ENCODE data around the gene ACSBG1. TPM values are rescaled to one million over a fixed set of nuclear protein-coding genes. Genes with fewer than 3 reads are reported as not detected.

The ACSBG1 gene
- total RNA-seq, 1 donor from 2014 or later, result 0.07 TPM

GRCh38 chr15:78130466-78131294, 103.7 kb downstream of the ACSBG1 start:
- H3K36me3 Mint-ChIP-seq (ENCODE audit: low read depth), result no peaks in the 10 kb centered on the region
- ChIA-PET CTCF (interaction anchor here (0.8 to 10.9 kb wide), 14 partner anchors 8 to 307 kb away, joined by 3 to 202 read pairs (median 5); partner anchors contain the start of genes IDH3A and IREB2), POLR2A (interaction anchor here (0.5 to 2.8 kb wide), 12 partner anchors 17 to 743 kb away, joined by 3 to 28 read pairs (median 4); partner anchors contain the start of genes IDH3A and SKIC8)
- DNase-seq (no peak), ATAC-seq (ENCODE audit: low read depth) (peak; percentile 41)
- intact Hi-C loops (cut with micrococcal nuclease), result loop anchor here (1.0 to 2.0 kb wide), 5 partner anchors 17 to 111 kb away; partner anchors contain the start of gene IDH3A
- peak overlapping the region; percentile 81 for H3K4me3 Mint-ChIP-seq
- no peaks in the 10 kb centered on the region for H3K27me3 Mint-ChIP-seq
- no peak for TF ChIP-seq CTCF (IDR thresholded peaks at IDR 0.05)
- peaks cover 16% of the 10 kb centered on the region for H3K4me1 Mint-ChIP-seq
- H3K9me3 Mint-ChIP-seq, result no peaks in the 10 kb centered on the region
- H3K27ac Mint-ChIP-seq, result peak overlapping the region; percentile 66

- POLR2A ChIA-PET, result interaction anchor here (1.2 to 2.8 kb wide), 2 partner anchors 19 to 66 kb away, joined by 4 to 28 read pairs; partner anchors contain the start of gene IDH3A
- DNase-seq (no peak), ATAC-seq (ENCODE audit: low read depth) (no peak)
- Mint-ChIP-seq H3K27me3 (no peaks in the 10 kb centered on the region), H3K4me3 (peak overlapping the region; percentile 81), H3K27ac (peak overlapping the region; percentile 50), H3K36me3 (ENCODE audit: low read depth) (no peaks in the 10 kb centered on the region), H3K9me3 (no peaks in the 10 kb centered on the region), H3K4me1 (peaks cover 16% of the 10 kb centered on the region)
- intact Hi-C loops (cut with micrococcal nuclease), result loop anchor here (2.0 kb wide), 1 partner anchor 41 kb away; no protein-coding TSS in a partner anchor
- TF ChIP-seq CTCF (IDR thresholded peaks at IDR 0.05), result no peak
- CTCF ChIA-PET, result interaction anchor here (1.4 to 10.9 kb wide), 5 partner anchors 16 to 111 kb away, joined by 9 to 202 read pairs (median 22); no protein-coding TSS in a partner anchor
These were observed 104.5 kb downstream of the ACSBG1 start for GRCh38 chr15:78129751-78130287.

- ChIA-PET CTCF (interaction anchor here (3.0 to 10.9 kb wide), 2 partner anchors 47 to 66 kb away, joined by 31 to 202 read pairs; no protein-coding TSS in a partner anchor), POLR2A (interaction anchor here (0.5 to 1.2 kb wide), 2 partner anchors 20 to 967 kb away, joined by 4 to 5 read pairs; partner anchors contain the start of gene IDH3A)
- Mint-ChIP-seq H3K36me3 (ENCODE audit: low read depth) (no peaks in the 10 kb centered on the region), H3K27ac (peak overlapping the region; percentile 56), H3K4me3 (no peak overlapping the region), H3K4me1 (peaks cover 16% of the 10 kb centered on the region), H3K27me3 (no peaks in the 10 kb centered on the region), H3K9me3 (no peaks in the 10 kb centered on the region)
- no peak for TF ChIP-seq CTCF (IDR thresholded peaks at IDR 0.05)
- ATAC-seq (ENCODE audit: low read depth) (no peak), DNase-seq (no peak)
- intact Hi-C loops (cut with micrococcal nuclease), result no loop called here
These were observed 105.2 kb downstream of the ACSBG1 start for GRCh38 chr15:78129077-78129750.

- Mint-ChIP-seq H3K4me1 (peaks cover 16% of the 10 kb centered on the region), H3K27ac (peak overlapping the region; percentile 9), H3K9me3 (no peaks in the 10 kb centered on the region), H3K36me3 (ENCODE audit: low read depth) (no peaks in the 10 kb centered on the region), H3K27me3 (no peaks in the 10 kb centered on the region), H3K4me3 (no peak overlapping the region)
- DNase-seq, result no peak
- intact Hi-C loops (cut with micrococcal nuclease), result no loop called here
- ChIA-PET POLR2A (no interaction called here), CTCF (interaction anchor here (10.9 kb wide), 1 partner anchor 67 kb away, joined by 202 read pairs; no protein-coding TSS in a partner anchor)
- TF ChIP-seq CTCF (IDR thresholded peaks at IDR 0.05), result no peak
- ATAC-seq (ENCODE audit: low read depth), result no peak
These were observed 106.5 kb downstream of the ACSBG1 start for GRCh38 chr15:78127882-78128281.

Data from activated B cell treated with CpG ODN at 0.5 μM for 24 hours (primary cell).